Stimulated activated CD8-positive, alpha-beta memory T cell treated with anti-CD3 and anti-CD28 coated beads, Interleukin-2, amount 100 ng/mL, for 1 hour (primary cell): ENCODE measurements around the gene PDE2A.
"Not testable (repeated sequence)": the region's sequence is repeated elsewhere in the genome, so short reads cannot be mapped to it uniquely, and the experiment has no call there.

Source experiments
- DNase-seq, 2 donors: peaks; one replicate each; pipeline ENCODE4 v3.0.0-alpha.2; 2020; ENCODE audit warnings: low read depth in 2 of 2

The PDE2A gene

GRCh38 chr11:72577271-72577721 lies 96.9 kb downstream of the PDE2A start:
- no peak for DNase-seq

GRCh38 chr11:72576661-72577060 lies 97.6 kb downstream of the PDE2A start:
- DNase-seq = no peak

- DNase-seq = no peak
Observed at GRCh38 chr11:72576243-72576595, 98.0 kb downstream of the PDE2A start.

- DNase-seq = no peak
Observed at GRCh38 chr11:72575533-72576242, 98.5 kb downstream of the PDE2A start.

GRCh38 chr11:72574548-72575460 lies 99.4 kb downstream of the PDE2A start:
- DNase-seq = no peak

- no peak for DNase-seq
Observed at GRCh38 chr11:72573855-72574445, 100.3 kb downstream of the PDE2A start.

- no peak for DNase-seq
Observed at GRCh38 chr11:72573072-72573854, 101.0 kb downstream of the PDE2A start.

GRCh38 chr11:72572540-72572939 lies 101.7 kb downstream of the PDE2A start:
- not testable (repeated sequence) for DNase-seq

GRCh38 chr11:72570893-72571661 lies 103.1 kb downstream of the PDE2A start:
- DNase-seq = no peak

GRCh38 chr11:72569966-72570892 lies 104.0 kb downstream of the PDE2A start:
- DNase-seq = no peak

- no peak for DNase-seq
Observed at GRCh38 chr11:72568861-72569260, 105.4 kb downstream of the PDE2A start.

GRCh38 chr11:72562431-72562830 lies 111.8 kb downstream of the PDE2A start:
- DNase-seq = no peak

- DNase-seq = no peak
Observed at GRCh38 chr11:72561856-72562255, 112.4 kb downstream of the PDE2A start.

- not testable (repeated sequence) for DNase-seq
Observed at GRCh38 chr11:72560864-72561263, 113.4 kb downstream of the PDE2A start.

GRCh38 chr11:72556433-72556832 lies 117.8 kb downstream of the PDE2A start:
- DNase-seq = no peak

- DNase-seq = not testable (repeated sequence)
Observed at GRCh38 chr11:72555014-72555522, 119.2 kb downstream of the PDE2A start.

- DNase-seq = no peak
Observed at GRCh38 chr11:72553706-72554105, 120.5 kb downstream of the PDE2A start.

GRCh38 chr11:72552399-72552910 lies 121.8 kb downstream of the PDE2A start:
- no peak for DNase-seq

- no peak for DNase-seq
Observed at GRCh38 chr11:72551571-72551970, 122.7 kb downstream of the PDE2A start.
